WTC11 (cell line): ENCODE data around the gene KIAA0408.

Experiments used
- ATF3 ChIP-seq: sonication (generic); formaldehyde crosslinking; conservative IDR thresholded peaks from 2 replicates; pipeline ENCODE4 v1.8.1; 2022; ENCODE audit warnings: mild to moderate bottlenecking, missing genetic modification reagents
- CREM ChIP-seq: sonication (generic); formaldehyde crosslinking; IDR thresholded peaks from 2 replicates; pipeline ENCODE4 v1.8.1; 2022; ENCODE audit warnings: mild to moderate bottlenecking, missing genetic modification reagents, moderate library complexity
- FOXP1 ChIP-seq: sonication (generic); formaldehyde crosslinking; IDR thresholded peaks from 2 replicates; pipeline ENCODE4 v1.8.0; 2022; ENCODE audit warnings: missing genetic modification reagents, mild to moderate bottlenecking, moderate library complexity, borderline replicate concordance
- IRF1 ChIP-seq: sonication (generic); formaldehyde crosslinking; IDR thresholded peaks from 2 replicates; pipeline ENCODE4 v1.8.0; 2023; ENCODE audit warnings: missing genetic modification reagents
- MXD4 ChIP-seq: fragments of 250-450 bp; sonication (Bioruptor Pico); IDR thresholded peaks from 2 replicates; pipeline ENCODE4 v1.8.0; 2021; ENCODE audit warnings: mild to moderate bottlenecking, moderate library complexity, borderline replicate concordance
- NR3C1 ChIP-seq: sonication (generic); formaldehyde crosslinking; conservative IDR thresholded peaks from 2 replicates; pipeline ENCODE4 v1.8.1; 2023; ENCODE audit warnings: low read depth, mild to moderate bottlenecking, missing genetic modification reagents
- ZNF121 ChIP-seq: sonication (generic); formaldehyde crosslinking; IDR thresholded peaks from 2 replicates; pipeline ENCODE4 v1.8.0; 2023; ENCODE audit warnings: missing genetic modification reagents
- ZNF219 ChIP-seq: sonication (generic); formaldehyde crosslinking; IDR thresholded peaks from 2 replicates; pipeline ENCODE4 v1.8.0; 2023; ENCODE audit warnings: missing genetic modification reagents, mild to moderate bottlenecking, borderline replicate concordance
- ZNF232 ChIP-seq: sonication (generic); formaldehyde crosslinking; IDR thresholded peaks from 2 replicates; pipeline ENCODE4 v1.8.0; 2022; ENCODE audit warnings: mild to moderate bottlenecking, missing genetic modification reagents
- ZNF263 ChIP-seq: sonication (generic); formaldehyde crosslinking; IDR thresholded peaks from 2 replicates; pipeline ENCODE4 v1.8.1; 2022; ENCODE audit warnings: low read depth, mild to moderate bottlenecking, moderate library complexity, missing genetic modification reagents
- ZNF512 ChIP-seq: sonication (generic); formaldehyde crosslinking; IDR thresholded peaks from 2 replicates; pipeline ENCODE4 v1.8.1; 2022; ENCODE audit warnings: missing genetic modification reagents, borderline replicate concordance
- TF ChIP-seq, protein P1 (sequence below): sonication (generic); formaldehyde crosslinking; IDR thresholded peaks from 2 replicates; pipeline ENCODE4 v1.8.1; 2023; ENCODE audit warnings: mild to moderate bottlenecking, moderate library complexity, missing genetic modification reagents
- TF ChIP-seq, protein P2 (sequence below): fragments of 200-600 bp; IDR thresholded peaks from 2 replicates; pipeline ENCODE4 v1.8.0; 2022; ENCODE audit warnings: antibody characterized with exemption
- TF ChIP-seq, protein P3 (sequence below): sonication (generic); formaldehyde crosslinking; conservative IDR thresholded peaks from 2 replicates; pipeline ENCODE4 v1.8.1; 2023; ENCODE audit warnings: mild to moderate bottlenecking, low read depth, missing genetic modification reagents, moderate library complexity

DNA sequence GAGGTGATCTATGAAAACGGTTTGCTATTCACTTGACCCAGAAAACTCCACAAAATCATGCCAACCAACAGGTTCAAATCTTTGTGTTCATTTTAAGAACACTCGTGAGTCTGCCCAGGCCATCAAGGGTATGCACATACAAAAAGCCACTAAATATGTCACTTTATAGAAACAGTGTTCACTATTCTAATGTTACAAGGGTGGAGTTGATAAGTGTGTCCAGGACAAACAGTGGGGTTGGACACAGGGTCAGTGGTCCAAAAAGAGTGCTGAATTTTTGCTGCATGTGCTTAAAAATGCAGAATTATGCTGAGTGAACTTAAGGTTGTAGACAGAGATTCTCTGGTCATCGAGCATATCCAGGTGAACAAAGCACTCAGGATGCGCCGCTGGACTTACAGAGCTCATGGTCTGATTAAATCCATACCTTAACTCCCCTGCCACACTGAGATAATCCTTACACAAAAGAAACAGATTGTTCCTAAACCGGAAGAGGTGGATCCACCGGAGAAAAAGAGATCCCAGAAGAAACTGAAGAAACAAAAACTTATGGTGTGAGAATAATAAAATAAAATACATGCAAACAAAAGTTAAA lies 23.5 kb downstream of the KIAA0408 start:
- TF ChIP-seq CREM (CRISPR knock-in tag) (no peak), FOXP1 (no peak), IRF1 (CRISPR knock-in tag) (no peak), ZNF219 (CRISPR knock-in tag) (no peak), NR3C1 (no peak), ZNF512 (CRISPR knock-in tag) (no peak), ATF3 (CRISPR knock-in tag) (no peak), ZNF263 (CRISPR knock-in tag) (no peak), ZNF121 (no peak), MXD4 (CRISPR knock-in tag) (no peak), ZNF232 (CRISPR knock-in tag) (no peak)
- TF ChIP-seq, protein P1, sequence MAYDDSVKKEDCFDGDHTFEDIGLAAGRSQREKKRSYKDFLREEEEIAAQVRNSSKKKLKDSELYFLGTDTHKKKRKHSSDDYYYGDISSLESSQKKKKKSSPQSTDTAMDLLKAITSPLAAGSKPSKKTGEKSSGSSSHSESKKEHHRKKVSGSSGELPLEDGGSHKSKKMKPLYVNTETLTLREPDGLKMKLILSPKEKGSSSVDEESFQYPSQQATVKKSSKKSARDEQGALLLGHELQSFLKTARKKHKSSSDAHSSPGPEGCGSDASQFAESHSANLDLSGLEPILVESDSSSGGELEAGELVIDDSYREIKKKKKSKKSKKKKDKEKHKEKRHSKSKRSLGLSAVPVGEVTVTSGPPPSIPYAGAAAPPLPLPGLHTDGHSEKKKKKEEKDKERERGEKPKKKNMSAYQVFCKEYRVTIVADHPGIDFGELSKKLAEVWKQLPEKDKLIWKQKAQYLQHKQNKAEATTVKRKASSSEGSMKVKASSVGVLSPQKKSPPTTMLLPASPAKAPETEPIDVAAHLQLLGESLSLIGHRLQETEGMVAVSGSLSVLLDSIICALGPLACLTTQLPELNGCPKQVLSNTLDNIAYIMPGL (CRISPR knock-in tag): no peak
- TF ChIP-seq, protein P2, sequence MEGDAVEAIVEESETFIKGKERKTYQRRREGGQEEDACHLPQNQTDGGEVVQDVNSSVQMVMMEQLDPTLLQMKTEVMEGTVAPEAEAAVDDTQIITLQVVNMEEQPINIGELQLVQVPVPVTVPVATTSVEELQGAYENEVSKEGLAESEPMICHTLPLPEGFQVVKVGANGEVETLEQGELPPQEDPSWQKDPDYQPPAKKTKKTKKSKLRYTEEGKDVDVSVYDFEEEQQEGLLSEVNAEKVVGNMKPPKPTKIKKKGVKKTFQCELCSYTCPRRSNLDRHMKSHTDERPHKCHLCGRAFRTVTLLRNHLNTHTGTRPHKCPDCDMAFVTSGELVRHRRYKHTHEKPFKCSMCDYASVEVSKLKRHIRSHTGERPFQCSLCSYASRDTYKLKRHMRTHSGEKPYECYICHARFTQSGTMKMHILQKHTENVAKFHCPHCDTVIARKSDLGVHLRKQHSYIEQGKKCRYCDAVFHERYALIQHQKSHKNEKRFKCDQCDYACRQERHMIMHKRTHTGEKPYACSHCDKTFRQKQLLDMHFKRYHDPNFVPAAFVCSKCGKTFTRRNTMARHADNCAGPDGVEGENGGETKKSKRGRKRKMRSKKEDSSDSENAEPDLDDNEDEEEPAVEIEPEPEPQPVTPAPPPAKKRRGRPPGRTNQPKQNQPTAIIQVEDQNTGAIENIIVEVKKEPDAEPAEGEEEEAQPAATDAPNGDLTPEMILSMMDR: no peak
- TF ChIP-seq, protein P3, sequence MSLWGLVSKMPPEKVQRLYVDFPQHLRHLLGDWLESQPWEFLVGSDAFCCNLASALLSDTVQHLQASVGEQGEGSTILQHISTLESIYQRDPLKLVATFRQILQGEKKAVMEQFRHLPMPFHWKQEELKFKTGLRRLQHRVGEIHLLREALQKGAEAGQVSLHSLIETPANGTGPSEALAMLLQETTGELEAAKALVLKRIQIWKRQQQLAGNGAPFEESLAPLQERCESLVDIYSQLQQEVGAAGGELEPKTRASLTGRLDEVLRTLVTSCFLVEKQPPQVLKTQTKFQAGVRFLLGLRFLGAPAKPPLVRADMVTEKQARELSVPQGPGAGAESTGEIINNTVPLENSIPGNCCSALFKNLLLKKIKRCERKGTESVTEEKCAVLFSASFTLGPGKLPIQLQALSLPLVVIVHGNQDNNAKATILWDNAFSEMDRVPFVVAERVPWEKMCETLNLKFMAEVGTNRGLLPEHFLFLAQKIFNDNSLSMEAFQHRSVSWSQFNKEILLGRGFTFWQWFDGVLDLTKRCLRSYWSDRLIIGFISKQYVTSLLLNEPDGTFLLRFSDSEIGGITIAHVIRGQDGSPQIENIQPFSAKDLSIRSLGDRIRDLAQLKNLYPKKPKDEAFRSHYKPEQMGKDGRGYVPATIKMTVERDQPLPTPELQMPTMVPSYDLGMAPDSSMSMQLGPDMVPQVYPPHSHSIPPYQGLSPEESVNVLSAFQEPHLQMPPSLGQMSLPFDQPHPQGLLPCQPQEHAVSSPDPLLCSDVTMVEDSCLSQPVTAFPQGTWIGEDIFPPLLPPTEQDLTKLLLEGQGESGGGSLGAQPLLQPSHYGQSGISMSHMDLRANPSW (CRISPR knock-in tag): no peak
